Psoas muscle (tissue), 8 donors: ENCODE measurements around the gene PRKD2. TPM values are rescaled to one million over a fixed set of nuclear protein-coding genes. Genes with fewer than 3 reads are reported as not detected.

Experiments
- ATAC-seq, 4 donors: fragments of 200-7000 bp; cut with Tn5 transposase; one replicate each; pipeline ENCODE4 v1.9.1; 2020; ENCODE audit warnings: moderate library complexity in 3 of 4, mild to moderate bottlenecking in 2 of 4
- DNase-seq, 2 donors: peaks; one replicate each; pipeline ENCODE4 v3.0.0-alpha.2; 2020
- H3K27ac ChIP-seq: fragments of 200-600 bp; one replicate; pipeline ENCODE4 v1.8.0; 2022
- H3K27me3 ChIP-seq, 3 donors: fragments of 200-600 bp in 1 of 3; one replicate each; pipeline versions ENCODE4 v1.6.1 to v1.8.0; 2013 to 2022; ENCODE audit warnings: low read length in 2 of 3, mild to moderate bottlenecking in 2 of 3, moderate library complexity in 1 of 3; ENCODE audit not compliant: insufficient read depth in 3 of 3
- H3K36me3 ChIP-seq, 2 donors: fragments of 200-600 bp in 1 of 2; one replicate each; pipeline versions ENCODE4 v1.6.1 to v1.8.0; 2013 to 2022; ENCODE audit warnings: low read depth in 1 of 2, mild to moderate bottlenecking in 1 of 2, moderate library complexity in 1 of 2; ENCODE audit not compliant: insufficient read depth in 1 of 2
- H3K4me1 ChIP-seq: fragments of 200-600 bp; one replicate; pipeline ENCODE4 v1.8.0; 2022
- H3K4me3 ChIP-seq: fragments of 200-600 bp; one replicate; pipeline ENCODE4 v1.8.0; 2022; ENCODE audit warnings: mild to moderate bottlenecking
- H3K9me3 ChIP-seq: fragments of 200-600 bp; one replicate; pipeline ENCODE4 v1.8.0; 2022
- CTCF ChIP-seq: fragments of 200-600 bp; IDR thresholded peaks from one replicate; pipeline ENCODE4 v1.8.0; 2022; ENCODE audit warnings: antibody characterized with exemption
- WGBS, 3 donors: extraction: QIAGEN DNeasy Blood & Tissue Kit; methylation state at CpG; one replicate each; pipeline versions ENCODE4 v1.1.6 to v1.1.7; 2013; 5-methylcytosine and 5-hydroxymethylcytosine counted together
- intact Hi-C, 2 donors: fragments of 100-400 bp; cut with DNase I; formaldehyde crosslinking; loops; one replicate each; pipeline versions ENCODE4 v1.11.0 to v1.14.2; 2022
- polyA plus RNA-seq, 3 donors: library from polyadenylated mRNA; stranded (reverse); fragments of 200-250 nt; gene quantifications; one replicate each; pipeline ENCODE4 v1.2.3, GENCODE V29; 2013
- total RNA-seq, 4 donors: library from RNA; stranded (reverse); fragmentation: NEBNext Ultra II Directional in 2 of 4; extraction: Animal tissue kit (Norgen Biotek cat#: 25700) in 2 of 4; gene quantifications; one replicate each; pipeline versions ENCODE4 v1.2.1 to v1.2.4, GENCODE V29; 2021 to 2023
- donor health status: healthy with polysubstance abuse.
- donor health status: DM: no; HTN: no; CAD: no; lungs with moderate emphysema.
- donor health status: Bipolar disorder and iron deficiency.
- donor health status: healthy.
- donor health status: DM: yes; HTN: yes; CAD: no.
- donor health status: DM: no; HTN: no; CAD: no.
- donor health status: DM: no; HTN: no; CAD: no.
- donor health status: DM: yes; HTN: yes; CAD: no.

The PRKD2 gene
- total and polyA plus RNA-seq, 7 donors, result 4.0 to 9.1 (median 6.9) TPM

DNA sequence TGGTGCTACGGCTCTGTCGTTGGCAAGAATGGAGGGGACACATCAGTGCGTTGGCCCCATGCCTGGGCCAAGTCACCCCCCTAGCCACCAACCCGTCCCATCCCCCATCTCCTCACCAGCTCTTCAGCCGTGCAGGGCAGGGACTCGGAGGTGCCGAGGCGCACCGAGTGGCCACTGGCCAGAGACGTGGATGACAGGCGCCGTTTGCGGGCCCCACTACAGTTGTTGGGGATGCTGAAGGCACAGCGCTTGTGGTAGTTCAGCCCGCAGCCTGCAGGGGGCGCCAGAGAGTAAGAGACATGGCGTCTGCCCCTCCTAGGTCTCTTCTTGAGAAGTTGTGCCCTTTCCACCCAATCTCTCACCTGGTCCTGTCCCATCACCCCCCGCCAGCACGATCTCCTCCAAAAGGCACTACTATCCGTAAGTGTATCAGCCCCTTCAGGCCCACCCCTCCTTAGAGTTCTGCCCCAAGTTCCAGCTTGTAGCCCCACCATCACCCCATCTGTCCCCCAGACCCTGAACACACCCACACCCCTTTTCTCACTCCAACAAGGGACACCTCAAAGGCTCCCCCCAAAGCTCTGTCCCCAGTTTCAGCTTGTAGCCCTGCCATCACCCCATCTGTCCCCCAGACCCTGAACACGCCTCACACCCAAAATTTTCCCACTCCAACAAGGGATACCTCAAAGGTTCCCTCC, 12.4 kb downstream of the PRKD2 start:
- Histone ChIP-seq H3K27ac (no peak overlapping the region), H3K4me3 (no peak overlapping the region), H3K36me3 (peaks cover 0 to 70% of the 10 kb centered on the region in 2 donors), H3K4me1 (no peaks in the 10 kb centered on the region), H3K9me3 (no peaks in the 10 kb centered on the region), H3K27me3 (no peaks in the 10 kb centered on the region)
- TF ChIP-seq CTCF, result peak; percentile 95
- peak; percentile 76 to 87 for DNase-seq
- peak; percentile 76 to 86 (median 80) for ATAC-seq
- WGBS, 3 donors, result 33 to 37% (median 34%) methylated on average over 21 of the region's 21 CpGs
- intact Hi-C loops, result loop anchor here in 1 of 2 donors (5.0 kb wide), 1 partner anchor 43 kb away; the partner anchor contains the start of genes FKRP and STRN4

GRCh38 chr19:46700704-46701103, 16.2 kb downstream of the PRKD2 start:
- no peaks in the 10 kb centered on the region for H3K9me3 ChIP-seq
- H3K27ac ChIP-seq, result no peak overlapping the region
- peaks cover 0 to 55% of the 10 kb centered on the region in 2 donors for H3K36me3 ChIP-seq
- intact Hi-C loops, result loop anchor here in 1 of 2 donors (5.0 kb wide), 1 partner anchor 47 kb away; the partner anchor contains the start of genes FKRP and STRN4
- WGBS, 3 donors, result 85 to 91% (median 89%) methylated on average over 13 of the region's 13 CpGs
- no peaks in the 10 kb centered on the region for H3K27me3 ChIP-seq
- no peaks in the 10 kb centered on the region for H3K4me1 ChIP-seq
- DNase-seq (no peak), ATAC-seq (no peak)
- no peak overlapping the region for H3K4me3 ChIP-seq
- no peak for TF ChIP-seq CTCF

- H3K36me3 ChIP-seq, result peaks cover 3 to 70% of the 10 kb centered on the region in 2 donors
- H3K27me3 ChIP-seq, result no peaks in the 10 kb centered on the region
- no peak for ATAC-seq
- no peak overlapping the region for H3K27ac ChIP-seq
- H3K4me3 ChIP-seq, result no peak overlapping the region
- no peak for TF ChIP-seq CTCF
- no peak for DNase-seq
- H3K4me1 ChIP-seq, result no peaks in the 10 kb centered on the region
- intact Hi-C loops, result no loop called here
- no peaks in the 10 kb centered on the region for H3K9me3 ChIP-seq
- 94 to 95% (median 94%) methylated on average over 10 to 11 of the region's 11 CpGs for WGBS, 3 donors
Measured at GRCh38 chr19:46698395-46699321, 18.3 kb downstream of the PRKD2 start.

- H3K4me3 ChIP-seq, result peak overlapping the region; percentile 38
Measured at GRCh38 chr19:46697204-46697960, 19.5 kb downstream of the PRKD2 start.

More at GRCh38 chr19:46697204-46697960, 19.5 kb downstream of the PRKD2 start:
- Histone ChIP-seq H3K9me3 (no peaks in the 10 kb centered on the region), H3K27me3 (no peaks in the 10 kb centered on the region), H3K36me3 (peaks cover 3 to 71% of the 10 kb centered on the region in 2 donors), H3K27ac (no peak overlapping the region), H3K4me1 (no peaks in the 10 kb centered on the region)
- TF ChIP-seq CTCF, result no peak
- peak; percentile 93 to 98 (median 96) for ATAC-seq
- peak; percentile 90 to 94 for DNase-seq
- WGBS, 3 donors, result 22 to 31% (median 25%) methylated on average over 38 to 39 of the region's 39 CpGs
- intact Hi-C loops, result no loop called here
